HG03159 (cell line): ENCODE results near the gene OR7C2.

Source experiments
- ATAC-seq: cut with Tn5 transposase; IDR thresholded peaks from one replicate; pipeline ENCODE4 v1.9.1; 2021; ENCODE audit warnings: mild to moderate bottlenecking, moderate library complexity; ENCODE audit not compliant: unreplicated experiment

OR7C2 gene

DNA sequence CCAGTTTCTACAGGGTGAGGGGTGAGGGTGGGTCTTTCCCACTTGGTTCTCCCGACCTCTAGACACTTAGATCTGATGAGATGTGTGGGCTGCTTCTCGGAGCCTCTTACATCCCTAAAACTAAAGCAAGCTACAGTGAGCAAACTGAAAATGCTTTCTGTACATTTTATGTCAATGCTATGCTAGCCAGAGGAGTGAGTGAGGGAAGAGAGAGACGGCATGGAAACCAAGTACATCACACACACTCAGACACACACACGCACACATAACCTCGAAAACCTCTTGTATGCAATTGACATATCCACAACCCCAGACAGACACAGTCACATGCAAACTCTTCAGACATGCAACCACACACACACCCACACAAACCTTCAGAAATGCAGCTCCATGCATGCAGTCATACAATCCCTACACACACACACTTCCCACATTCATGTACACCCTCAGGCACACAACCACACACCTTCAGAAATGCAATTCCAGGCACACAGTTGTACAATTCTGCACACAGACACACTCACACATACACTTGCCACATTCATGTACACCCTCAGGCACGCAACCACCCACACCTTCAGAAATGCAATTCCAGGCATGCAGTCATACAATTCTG is 37.0 kb downstream of the OR7C2 start:
- ATAC-seq, result no peak

DNA sequence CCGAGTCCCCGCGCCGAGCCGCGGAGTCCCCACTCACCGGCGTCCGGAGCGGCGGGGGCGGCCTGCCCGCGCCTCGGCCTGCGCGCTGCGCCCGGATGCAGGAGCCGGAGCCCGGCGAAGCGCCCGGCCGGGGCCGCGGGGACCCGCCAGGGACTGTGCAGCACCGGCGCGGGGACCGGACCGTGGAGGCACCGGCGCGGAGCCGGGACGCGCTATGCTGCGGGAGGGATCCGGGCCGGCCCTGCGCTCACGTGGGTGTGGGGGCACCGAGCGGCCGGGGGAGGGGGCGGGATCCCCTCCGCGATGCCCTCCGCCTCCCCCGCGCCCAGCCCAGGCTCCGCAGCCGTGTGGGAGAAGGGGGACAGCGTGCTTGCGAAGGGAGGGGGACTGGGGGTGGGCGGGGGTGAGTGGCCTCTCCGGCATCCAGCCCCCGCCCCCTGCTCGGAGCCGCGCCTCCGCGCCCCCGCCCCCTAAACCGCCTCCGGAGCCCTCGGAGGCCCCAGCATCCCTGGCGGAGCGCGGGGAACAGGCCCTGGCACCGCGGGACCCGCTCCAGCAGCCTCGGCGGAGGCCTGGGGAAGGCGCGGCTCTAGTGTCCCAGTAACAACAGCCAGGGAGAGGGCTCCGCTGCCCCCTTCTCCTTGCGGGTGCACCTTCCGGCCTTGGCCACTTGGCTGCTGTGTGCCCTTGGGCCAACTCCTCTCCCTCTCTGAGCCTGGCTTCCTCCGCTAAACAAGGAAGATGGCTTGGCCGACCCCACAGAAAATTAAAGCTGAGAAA is 38.4 kb downstream of the OR7C2 start, which contains the start of gene SLC1A6:
Gene SLC1A6, minus strand, starts transcription at position 389 of the 780 bp plus-strand sequence. CDS start 6,954 bp downstream, outside the sequence.
- ATAC-seq, result no peak

DNA sequence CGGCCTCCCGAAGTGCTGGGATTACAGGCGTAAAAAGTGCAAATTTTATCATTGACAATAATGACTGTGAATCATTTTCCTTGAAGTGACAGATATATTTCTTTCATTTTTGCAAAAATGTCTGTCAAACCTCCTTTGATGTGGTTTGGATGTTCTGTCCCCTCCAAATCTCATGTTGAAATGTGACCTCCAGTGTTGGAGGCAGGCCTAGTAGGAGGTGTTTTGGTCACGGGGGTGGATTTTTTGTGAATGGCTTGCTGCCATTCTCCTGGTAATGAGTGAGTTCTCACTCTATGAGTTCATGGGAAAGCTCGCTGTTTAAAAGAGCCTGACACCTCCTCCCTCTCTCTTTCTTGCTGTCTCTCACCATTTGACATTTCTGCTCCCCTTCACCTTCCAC is 43.8 kb downstream of the OR7C2 start:
- no peak for ATAC-seq
